H7 (cell line): Measurements from ENCODE around the gene ADTRP. TPM values are rescaled to one million over a fixed set of nuclear protein-coding genes. Genes with fewer than 3 reads are reported as not detected.

Source experiments
- DNase-seq: peaks from one replicate; pipeline ENCODE4 v3.0.0; 2012
- H3K27me3 ChIP-seq: 2 replicates; pipeline ENCODE4 v1.6.0; 2011; ENCODE audit warnings: mild to moderate bottlenecking, low read length; ENCODE audit not compliant: control insufficient read depth, insufficient read depth
- H3K36me3 ChIP-seq: replicated peaks from 2 replicates; pipeline ENCODE4 v1.5.1; 2011; ENCODE audit warnings: low read length; ENCODE audit not compliant: control insufficient read depth, insufficient read depth
- H3K4me3 ChIP-seq: 2 replicates; pipeline ENCODE4 v1.5.1; 2011; ENCODE audit warnings: low read depth, mild to moderate bottlenecking, control low read depth, low read length, moderate library complexity; ENCODE audit not compliant: insufficient read depth
- total RNA-seq: library from RNA; depleted of rRNA; stranded (reverse); fragments of >200 nt; shearing (Covaris generic); gene quantifications from 2 replicates; pipeline ENCODE4 v1.2.3, GENCODE V29; 2014; rRNA removed

ADTRP gene, protein sequence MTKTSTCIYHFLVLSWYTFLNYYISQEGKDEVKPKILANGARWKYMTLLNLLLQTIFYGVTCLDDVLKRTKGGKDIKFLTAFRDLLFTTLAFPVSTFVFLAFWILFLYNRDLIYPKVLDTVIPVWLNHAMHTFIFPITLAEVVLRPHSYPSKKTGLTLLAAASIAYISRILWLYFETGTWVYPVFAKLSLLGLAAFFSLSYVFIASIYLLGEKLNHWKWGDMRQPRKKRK
- total RNA-seq = 0.21 TPM in 1 of 2 replicates, not detected in the other

DNA sequence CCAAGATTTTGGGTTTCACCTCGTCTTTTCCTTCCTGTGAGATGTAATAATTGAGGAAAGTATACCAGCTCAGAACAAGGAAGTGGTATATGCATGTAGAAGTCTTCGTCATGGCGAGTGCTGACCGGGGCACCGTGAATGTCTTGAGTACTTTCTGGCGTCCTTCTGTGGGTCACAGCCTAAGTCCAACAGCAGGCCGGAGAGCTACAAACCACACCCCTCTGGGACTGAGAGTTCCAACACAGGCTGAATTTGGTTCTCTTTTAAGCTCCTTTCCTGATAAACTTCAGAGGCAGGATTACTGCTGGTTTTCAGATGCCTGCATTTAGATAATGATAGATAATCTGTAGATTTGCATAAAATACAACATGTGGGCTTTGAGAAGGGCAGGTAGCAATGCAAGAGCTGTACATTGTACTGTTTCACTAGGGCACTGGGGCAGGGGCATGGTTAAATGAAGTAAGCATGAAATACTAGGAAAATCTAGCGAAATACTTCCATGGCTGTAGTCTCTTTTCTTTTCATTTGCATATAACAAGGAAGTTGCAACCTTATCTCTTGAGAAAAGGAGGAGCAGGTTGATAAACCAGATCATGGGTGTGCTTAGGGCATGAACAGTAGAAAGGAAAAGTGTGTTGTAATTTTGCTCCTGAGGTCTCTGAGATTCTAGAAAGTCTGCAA, at the start of gene ADTRP:
Gene ADTRP (minus strand): TSS at position 156 of the 681 bp plus-strand sequence. CDS start 44 bp downstream, at position 112.
- H3K27me3 ChIP-seq = no peaks in the 10 kb centered on the region
- no peak for DNase-seq
- no peaks in the 10 kb centered on the region for H3K36me3 ChIP-seq
- H3K4me3 ChIP-seq = no peak within 1 kb of the TSS

DNA sequence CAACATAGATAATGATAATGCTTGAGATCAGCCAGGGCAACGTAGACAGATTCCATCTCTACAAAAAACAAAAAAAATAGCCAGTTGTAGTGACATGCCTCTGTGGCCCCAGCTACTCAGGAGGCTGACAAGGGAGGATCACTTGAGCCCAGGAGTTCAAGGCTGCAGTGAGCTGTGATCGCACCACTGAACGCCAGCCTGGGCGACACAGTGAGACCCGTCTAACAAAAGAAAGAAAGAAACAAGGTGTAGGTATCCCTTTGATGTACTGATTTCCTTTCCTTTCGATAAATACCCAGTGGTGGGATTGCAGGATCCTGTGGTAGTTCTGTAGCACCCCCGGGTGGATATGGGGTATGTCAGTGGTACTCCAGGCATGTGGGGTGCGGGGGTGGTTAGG, 48.2 kb upstream of the ADTRP start:
- Histone ChIP-seq H3K27me3 (no peaks in the 10 kb centered on the region), H3K4me3 (no peak overlapping the region), H3K36me3 (no peaks in the 10 kb centered on the region)
- no peak for DNase-seq

DNA sequence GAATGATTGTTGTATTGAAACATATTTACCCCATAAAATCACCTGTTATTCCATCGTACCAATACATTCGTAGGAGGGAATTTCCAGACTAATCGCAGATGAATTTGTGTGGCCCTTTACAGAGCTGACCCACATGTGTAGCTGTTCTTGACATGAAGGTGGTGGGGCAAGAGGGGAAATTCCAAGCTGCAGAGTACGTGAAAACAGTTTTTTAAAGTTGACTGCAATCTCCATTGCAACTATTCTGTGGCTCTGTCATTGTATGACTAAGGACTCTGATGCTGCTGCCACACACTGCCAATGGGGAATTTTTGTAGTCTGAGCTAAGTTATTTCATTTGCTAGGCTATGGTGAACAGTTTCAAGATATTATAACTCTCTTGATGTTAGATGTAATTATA, 46.4 kb upstream of the ADTRP start:
- no peak for DNase-seq
- Histone ChIP-seq H3K4me3 (no peak overlapping the region), H3K36me3 (no peaks in the 10 kb centered on the region), H3K27me3 (no peaks in the 10 kb centered on the region)

DNA sequence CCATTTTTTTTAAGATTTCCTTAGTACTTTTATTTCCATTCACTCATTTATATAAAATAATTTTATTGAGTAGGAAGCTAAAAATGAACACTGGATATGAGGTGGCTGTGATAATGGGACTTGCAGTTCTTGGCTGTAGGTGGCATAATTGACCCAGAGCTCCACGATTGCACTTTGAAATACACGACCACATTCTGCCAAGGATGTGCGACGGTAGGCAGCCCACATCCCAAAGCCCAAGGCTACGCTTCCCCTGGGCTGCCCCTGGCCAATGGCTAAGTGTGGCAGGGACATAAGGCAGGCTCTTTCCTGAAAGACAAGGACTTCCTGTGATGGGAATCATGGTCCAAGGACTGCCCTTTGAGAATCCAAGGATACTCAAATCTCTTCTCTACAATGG, 43.7 kb upstream of the ADTRP start:
- no peak overlapping the region for H3K4me3 ChIP-seq
- no peaks in the 10 kb centered on the region for H3K36me3 ChIP-seq
- no peak for DNase-seq
- no peaks in the 10 kb centered on the region for H3K27me3 ChIP-seq

DNA sequence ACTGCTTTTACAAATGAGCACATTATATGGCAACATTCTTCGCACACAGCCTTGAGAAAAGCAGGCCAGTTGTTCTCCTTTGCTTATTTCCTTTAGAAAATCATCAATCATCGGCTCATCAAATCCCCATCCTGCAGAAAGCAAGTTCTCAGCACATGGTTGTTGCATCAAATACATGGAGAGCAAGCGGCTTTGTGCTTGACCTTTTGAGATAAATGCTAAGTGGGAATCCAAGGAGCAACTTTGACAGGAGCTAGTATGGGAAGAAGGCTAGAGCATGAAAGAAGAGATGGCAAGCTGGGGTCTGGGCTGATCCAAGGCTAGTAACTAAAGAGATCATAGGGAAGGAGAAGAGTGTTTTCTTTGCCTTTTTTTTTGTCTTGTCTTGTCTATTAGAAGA, 43.2 kb upstream of the ADTRP start:
- Histone ChIP-seq H3K4me3 (no peak overlapping the region), H3K36me3 (no peaks in the 10 kb centered on the region), H3K27me3 (no peaks in the 10 kb centered on the region)
- DNase-seq = no peak

DNA sequence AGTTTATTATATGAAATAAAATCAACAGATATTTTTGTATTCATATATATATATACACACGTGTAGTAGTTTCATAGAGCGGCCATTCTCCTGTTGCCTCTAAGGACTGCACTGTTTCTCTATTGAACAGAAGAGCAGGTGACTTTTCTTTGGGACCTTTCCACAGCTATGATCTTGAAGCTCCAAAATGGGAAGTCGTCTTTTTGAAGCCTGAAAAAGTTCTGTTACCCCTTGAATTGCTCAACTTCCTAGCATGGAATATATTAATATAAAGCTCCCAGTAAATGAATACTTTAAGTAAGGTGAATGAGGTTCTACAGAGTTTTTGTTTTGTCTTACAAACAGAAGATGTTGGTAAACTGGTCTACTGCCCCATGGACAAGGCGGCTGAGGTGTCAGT, 42.2 kb upstream of the ADTRP start:
- DNase-seq = no peak
- H3K4me3 ChIP-seq = no peak overlapping the region
- H3K27me3 ChIP-seq = no peaks in the 10 kb centered on the region
- H3K36me3 ChIP-seq = no peaks in the 10 kb centered on the region

DNA sequence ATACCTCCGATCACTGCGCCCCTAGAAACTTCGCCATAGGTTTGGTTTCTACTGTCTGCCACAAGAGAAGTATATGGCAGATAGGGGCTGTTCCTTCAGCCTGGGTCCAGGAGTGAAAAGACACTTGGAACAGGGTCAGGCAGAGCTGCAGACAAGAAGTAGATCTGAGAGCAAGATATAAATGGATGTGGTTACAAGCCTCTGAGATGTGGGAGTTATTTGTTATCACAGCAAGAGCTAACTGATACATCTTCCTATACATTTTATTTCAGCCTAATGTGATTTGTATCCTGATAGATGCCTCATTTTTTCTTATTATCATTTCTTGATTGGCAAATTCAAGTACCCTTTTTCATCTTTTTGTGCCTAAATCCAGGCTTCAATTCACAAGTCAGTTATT, 40.9 kb upstream of the ADTRP start:
- no peak overlapping the region for H3K4me3 ChIP-seq
- H3K27me3 ChIP-seq = no peaks in the 10 kb centered on the region
- DNase-seq = no peak
- no peaks in the 10 kb centered on the region for H3K36me3 ChIP-seq

DNA sequence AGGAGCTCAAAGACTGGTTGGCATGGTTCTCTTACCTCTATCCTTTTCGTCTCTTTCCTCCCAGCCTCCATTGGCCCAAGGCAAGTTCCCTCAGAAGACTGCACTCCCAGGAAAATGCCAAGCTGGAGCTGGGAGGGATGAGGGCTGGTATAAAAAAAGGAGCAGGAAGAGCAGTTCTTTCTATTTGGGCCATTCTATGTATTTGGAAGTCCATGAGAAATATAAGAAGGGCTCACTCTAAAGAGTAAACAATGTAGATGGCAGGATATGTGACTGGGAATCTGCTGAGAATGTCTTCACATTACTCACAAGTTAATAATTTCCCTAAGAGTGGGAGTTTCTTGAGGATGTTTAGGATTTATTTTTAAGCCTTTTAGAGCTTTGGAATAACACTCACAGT, 36.6 kb upstream of the ADTRP start:
- no peaks in the 10 kb centered on the region for H3K27me3 ChIP-seq
- no peaks in the 10 kb centered on the region for H3K36me3 ChIP-seq
- no peak overlapping the region for H3K4me3 ChIP-seq
- no peak for DNase-seq

DNA sequence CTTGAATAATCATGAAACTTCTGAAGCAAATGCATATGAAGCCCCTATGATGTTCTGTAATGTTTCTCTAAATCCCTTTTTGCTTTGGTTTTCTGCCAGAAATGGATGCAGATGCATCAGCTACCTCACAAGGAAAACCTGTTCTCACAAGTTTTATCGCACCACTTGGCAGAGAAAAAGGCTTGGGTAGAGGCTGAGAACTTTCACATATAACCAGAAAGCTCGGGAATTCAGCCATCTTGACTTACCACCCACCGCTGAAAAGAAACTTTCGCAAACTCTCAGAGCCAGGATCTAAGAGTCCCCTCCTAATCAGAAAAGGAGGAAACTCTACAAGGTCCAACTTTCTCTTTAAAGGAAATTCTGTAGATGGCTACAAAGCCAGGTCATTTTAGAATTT, 36.2 kb upstream of the ADTRP start:
- DNase-seq = no peak
- Histone ChIP-seq H3K27me3 (no peaks in the 10 kb centered on the region), H3K4me3 (no peak overlapping the region), H3K36me3 (no peaks in the 10 kb centered on the region)

DNA sequence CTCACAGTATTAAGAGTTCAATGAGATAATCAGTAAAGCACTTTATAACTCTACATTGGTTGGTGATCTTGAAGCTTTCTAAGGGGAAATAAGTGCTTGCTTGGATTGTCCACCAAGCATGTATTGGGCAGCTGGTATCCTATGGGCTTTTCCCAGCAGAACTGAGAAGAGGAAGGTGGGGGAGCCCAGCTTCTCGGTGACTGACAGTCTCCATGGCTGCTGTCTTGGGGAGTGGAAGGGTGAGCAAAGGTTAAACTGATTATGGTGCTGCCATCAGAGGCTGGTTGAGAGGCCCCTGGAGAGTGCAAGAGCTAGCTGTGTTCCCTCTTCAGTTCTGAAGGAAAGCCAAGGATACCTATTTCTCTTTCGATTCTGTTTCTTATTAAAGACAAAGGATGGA, 35.5 kb upstream of the ADTRP start:
- H3K27me3 ChIP-seq = no peaks in the 10 kb centered on the region
- no peak overlapping the region for H3K4me3 ChIP-seq
- DNase-seq = no peak
- no peaks in the 10 kb centered on the region for H3K36me3 ChIP-seq

DNA sequence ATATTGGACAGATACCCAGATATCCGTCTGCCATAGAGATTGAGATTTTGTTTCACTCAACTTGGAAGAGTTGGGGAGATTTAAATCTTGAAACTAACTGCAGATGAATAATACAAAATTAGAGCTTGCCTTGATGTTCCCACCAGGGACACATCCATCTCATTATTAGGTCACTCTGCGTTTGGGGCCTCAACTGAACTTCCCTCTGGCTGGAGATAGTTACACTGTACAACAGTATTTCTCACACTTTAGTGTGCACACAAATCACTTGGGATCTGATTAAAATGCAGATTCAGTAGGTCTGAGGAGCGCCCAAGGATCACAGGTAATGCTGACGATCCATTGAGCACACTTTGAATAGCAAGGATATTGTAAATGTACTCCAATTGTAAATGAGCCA, 35.0 kb upstream of the ADTRP start:
- no peaks in the 10 kb centered on the region for H3K36me3 ChIP-seq
- no peaks in the 10 kb centered on the region for H3K27me3 ChIP-seq
- H3K4me3 ChIP-seq = no peak overlapping the region
- DNase-seq = no peak

DNA sequence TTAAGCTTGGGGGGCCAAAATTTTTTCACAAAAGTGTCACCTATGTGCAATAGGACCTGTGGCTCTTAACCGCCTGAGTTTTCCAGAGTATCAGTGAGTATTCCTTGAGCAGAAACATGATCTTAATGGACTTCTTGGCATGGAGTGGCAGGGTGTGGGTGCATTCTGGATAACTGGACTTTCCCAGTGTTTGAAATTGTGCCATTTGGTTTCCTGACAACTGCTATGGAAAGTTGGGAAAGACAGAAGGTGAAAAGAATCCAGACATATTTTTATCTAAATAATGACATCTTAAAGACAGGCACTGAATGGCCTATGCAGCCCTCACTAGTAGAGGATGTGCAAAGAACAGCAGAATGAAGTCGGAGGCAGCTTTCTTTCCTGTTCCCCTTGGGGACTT, 34.3 kb upstream of the ADTRP start:
- Histone ChIP-seq H3K27me3 (no peaks in the 10 kb centered on the region), H3K4me3 (no peak overlapping the region), H3K36me3 (no peaks in the 10 kb centered on the region)
- DNase-seq = no peak

DNA sequence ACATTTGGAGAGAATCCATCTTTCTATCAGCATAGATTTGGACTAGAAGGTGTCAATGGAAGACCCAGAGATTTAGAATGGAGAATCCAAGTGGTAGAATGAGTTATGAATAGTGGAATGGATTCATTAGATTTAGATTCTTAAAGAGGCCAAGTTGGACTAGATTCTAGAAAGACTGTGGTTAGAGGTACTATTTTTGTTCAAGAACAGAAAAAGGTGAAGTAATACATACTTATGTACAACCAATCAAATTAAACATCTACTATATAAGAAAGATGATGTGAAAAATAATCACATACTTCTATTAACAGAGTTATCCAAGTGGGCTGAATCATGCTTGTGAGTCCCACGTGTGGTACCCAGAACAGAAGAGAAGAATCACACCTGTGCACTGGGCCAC, 33.8 kb upstream of the ADTRP start:
- Histone ChIP-seq H3K27me3 (no peaks in the 10 kb centered on the region), H3K4me3 (no peak overlapping the region), H3K36me3 (no peaks in the 10 kb centered on the region)
- no peak for DNase-seq

DNA sequence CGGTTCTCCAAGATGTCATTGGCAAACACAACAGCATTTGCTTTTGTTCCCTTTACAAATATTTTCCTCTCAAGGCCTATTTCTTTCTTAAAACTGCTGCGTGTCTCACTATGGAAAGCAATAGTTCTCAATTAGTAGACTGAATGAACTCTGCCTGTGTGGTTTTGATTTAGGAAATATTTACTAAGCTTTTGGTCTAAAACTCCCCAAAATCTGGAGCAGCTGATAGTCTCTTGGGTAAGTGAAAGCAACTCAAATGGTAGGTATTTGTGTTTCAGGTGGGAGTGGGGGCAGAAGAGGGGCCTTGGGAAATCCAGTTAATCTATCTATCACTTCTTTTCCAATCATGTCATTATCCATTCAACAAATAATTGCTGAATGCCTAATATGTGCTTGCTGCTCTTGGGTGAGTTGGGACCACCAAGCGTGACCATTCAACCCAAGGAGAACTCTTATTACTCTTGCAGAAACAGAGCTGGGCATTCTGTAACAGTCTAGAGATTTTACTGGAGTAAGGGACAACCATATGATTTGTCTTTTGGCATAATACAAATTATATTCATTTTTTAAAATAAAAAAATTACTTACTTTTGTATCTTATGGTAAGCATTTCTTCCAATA, 33.2 kb upstream of the ADTRP start:
- no peaks in the 10 kb centered on the region for H3K27me3 ChIP-seq
- no peaks in the 10 kb centered on the region for H3K36me3 ChIP-seq
- no peak for DNase-seq
- H3K4me3 ChIP-seq = no peak overlapping the region

DNA sequence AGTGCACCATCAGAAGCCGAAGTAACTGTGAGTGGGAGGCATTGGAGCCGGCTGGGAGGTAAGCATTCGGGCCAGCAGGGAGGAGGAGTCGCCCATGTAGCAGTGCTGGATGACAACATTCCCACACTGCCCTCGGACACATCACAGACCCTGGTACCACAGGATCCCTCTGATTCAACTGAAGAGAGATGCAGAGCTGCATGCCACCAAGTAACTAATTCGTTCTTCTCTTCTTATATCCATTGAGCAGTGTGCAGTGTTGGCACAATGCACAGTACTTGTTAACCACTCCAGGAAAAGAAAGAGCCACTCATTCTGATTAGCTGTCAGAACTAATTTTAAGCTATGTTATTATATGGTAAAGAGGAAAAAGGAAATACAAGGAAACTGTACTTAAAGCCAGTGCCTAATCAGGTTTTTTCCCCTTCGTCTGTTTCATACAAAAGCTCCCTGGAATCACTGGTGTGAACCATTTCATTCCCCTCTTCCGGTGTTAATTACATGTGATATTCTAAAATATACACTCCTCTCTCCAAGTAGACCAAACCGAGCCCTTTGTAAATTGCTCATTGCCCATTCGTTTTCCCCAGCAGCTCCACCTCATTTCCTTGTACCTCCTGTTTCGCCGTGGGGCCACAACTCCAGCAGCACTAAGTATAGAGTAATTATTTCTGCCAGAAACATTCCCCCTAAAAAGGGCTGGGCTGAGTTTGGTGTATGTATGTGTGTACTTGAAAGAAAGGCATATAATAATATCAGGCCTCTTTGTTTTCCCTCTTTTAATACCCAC, 32.4 kb upstream of the ADTRP start:
- Histone ChIP-seq H3K27me3 (no peaks in the 10 kb centered on the region), H3K36me3 (no peaks in the 10 kb centered on the region), H3K4me3 (no peak overlapping the region)
- no peak for DNase-seq
